GM12865 (cell line): ENCODE results near the gene AGXT.

ENCODE experiments used
- DNase-seq: peaks from one replicate; pipeline ENCODE4 v3.0.0; 2010; ENCODE audit warnings: low read depth
- H3K4me3 ChIP-seq: 2 replicates; pipeline ENCODE4 v1.5.1; 2011; ENCODE audit warnings: mild to moderate bottlenecking, low read depth, low read length, control low read depth
- TF ChIP-seq, protein P1 (sequence below): IDR thresholded peaks from 2 replicates; pipeline ENCODE4 v1.5.1; 2011; ENCODE audit warnings: low read length, control low read depth, low read depth, inconsistent platforms; ENCODE audit not compliant: insufficient read depth; ENCODE audit errors: missing control alignments

AGXT gene

DNA sequence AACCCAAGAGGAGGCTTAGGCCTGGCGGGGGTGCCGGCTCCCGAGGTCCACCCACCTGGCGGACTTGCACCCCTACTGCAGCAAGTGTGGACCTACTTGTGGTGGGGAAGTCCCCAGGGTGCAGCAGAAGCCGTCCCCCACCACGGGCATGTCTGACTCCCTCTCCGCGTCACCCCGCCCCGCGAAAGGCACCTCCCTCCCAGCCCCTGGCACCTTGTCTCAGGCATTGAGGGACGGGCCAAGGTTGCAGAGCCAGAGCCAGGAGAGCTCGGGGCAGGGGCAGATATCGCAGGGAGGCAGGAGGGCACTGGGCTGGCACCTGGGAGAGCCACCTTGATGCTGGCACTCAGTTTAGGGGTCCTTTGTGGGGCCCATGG, 56.6 kb downstream of the AGXT start:
- TF ChIP-seq, protein P1, sequence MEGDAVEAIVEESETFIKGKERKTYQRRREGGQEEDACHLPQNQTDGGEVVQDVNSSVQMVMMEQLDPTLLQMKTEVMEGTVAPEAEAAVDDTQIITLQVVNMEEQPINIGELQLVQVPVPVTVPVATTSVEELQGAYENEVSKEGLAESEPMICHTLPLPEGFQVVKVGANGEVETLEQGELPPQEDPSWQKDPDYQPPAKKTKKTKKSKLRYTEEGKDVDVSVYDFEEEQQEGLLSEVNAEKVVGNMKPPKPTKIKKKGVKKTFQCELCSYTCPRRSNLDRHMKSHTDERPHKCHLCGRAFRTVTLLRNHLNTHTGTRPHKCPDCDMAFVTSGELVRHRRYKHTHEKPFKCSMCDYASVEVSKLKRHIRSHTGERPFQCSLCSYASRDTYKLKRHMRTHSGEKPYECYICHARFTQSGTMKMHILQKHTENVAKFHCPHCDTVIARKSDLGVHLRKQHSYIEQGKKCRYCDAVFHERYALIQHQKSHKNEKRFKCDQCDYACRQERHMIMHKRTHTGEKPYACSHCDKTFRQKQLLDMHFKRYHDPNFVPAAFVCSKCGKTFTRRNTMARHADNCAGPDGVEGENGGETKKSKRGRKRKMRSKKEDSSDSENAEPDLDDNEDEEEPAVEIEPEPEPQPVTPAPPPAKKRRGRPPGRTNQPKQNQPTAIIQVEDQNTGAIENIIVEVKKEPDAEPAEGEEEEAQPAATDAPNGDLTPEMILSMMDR = no peak
- DNase-seq = peak; percentile 18
- no peak overlapping the region for H3K4me3 ChIP-seq

DNA sequence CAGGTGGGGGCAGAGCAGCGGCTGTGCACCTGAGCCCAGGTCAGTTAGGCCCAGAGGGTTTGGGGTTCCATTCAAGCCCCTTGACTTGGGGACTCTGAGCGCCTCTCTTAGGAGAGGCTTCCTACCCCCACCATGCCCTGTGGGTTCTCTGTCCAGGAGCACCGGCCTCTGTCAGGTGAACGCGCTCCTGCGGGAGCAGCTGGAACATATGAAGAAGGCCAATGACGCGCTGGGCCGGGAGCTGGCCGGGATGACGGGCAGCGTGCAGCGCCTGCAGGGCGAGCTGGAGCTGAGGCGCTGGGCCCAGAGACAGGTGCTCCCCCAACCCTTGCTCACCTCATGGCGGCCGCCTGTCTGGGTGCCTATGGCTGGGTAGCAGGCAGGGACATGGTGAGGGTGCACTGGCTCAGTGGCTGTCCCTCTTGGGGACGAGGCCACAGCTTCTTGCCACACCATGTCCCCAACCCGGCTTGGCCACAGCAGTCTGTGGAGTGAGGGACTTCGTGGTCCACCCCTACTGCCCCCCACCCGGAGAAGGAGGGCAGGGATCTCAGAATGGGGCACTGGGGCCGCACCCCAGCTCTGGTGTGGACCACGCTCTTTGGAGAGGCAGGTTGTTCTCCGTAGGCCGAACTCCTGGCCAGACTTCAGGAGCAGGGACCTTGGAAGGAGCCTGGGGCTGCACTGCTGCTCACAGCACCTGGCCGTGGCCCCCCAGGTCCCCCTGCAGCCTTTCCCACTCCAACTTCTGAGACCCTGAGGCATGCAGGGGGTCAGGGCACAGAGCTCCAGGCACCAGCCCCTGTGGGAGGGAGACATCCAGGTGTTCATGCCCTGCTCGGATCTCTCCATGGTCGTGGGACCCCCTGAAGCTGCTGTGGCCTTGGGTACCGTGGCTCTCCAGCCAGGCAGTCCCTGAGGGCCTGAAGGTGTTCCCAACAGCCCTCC, 57.2 kb downstream of the AGXT start:
- H3K4me3 ChIP-seq = no peak overlapping the region
- no peak for DNase-seq
- TF ChIP-seq, protein P1 = no peak

DNA sequence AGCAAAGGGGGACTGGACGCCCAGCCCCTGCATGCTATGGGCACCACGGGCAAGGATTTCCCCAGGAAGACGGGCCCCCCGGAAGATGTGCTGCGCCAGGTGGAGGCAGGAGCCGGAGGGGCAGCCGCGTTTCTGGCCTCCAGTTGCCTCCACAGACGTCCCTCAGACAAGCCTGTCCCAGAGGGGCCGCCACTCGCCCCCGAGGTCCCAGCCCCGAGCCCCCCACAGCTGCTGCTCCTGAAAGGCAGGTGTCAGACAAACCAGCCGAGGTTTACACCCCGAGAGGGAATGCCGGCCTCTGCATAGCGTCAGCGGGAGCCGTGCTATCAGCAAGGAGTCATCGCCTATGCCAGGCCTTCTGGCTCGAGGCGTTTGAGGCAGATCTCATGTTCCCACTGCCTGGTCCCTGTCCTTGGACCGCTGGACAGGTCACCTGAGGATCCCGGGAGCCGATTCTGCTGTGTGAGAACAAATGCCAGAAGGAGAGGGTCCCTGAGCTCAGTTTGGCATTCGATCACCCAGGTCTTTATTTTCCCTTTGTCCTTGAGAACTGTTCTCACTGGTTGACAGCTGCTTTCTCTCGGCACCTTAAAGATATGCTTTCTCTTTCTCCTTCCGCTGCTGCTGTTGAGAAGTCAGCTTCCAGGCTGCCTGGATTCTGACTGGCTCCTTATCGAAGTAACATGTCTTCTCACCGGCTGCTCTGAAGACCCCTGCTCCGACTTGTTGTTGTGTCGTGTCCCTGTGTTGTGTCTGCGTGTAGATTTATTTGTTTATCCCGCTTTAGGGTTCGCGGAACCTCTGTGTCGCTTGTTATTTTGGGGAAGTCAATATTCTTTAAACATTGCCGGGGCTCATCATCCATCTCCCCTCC, 58.1 kb downstream of the AGXT start:
- no peak overlapping the region for H3K4me3 ChIP-seq

DNA sequence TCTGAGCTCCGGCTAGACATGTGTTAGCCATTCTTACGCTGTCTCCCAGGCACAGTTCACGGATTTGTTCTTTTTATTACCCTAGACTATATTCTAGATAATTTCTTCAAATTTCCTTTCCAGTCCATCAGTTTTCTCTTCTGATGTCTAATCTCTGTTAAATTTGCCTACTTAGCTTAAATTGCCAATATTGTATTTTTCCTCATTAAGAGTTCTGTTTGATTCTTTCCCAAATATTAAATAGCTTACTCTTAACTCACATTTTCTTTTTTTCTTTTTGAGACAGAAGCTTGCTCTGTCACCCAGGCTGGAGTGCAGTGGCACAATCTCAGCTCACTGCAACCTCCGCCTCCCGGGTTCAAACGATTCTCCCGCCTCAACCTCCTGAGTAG, 58.8 kb downstream of the AGXT start:
- DNase-seq = no peak
- TF ChIP-seq, protein P1 = no peak

More for the DNA sequence above, 58.1 kb downstream of the AGXT start:
- TF ChIP-seq, protein P1 = no peak
- DNase-seq = no peak

DNA sequence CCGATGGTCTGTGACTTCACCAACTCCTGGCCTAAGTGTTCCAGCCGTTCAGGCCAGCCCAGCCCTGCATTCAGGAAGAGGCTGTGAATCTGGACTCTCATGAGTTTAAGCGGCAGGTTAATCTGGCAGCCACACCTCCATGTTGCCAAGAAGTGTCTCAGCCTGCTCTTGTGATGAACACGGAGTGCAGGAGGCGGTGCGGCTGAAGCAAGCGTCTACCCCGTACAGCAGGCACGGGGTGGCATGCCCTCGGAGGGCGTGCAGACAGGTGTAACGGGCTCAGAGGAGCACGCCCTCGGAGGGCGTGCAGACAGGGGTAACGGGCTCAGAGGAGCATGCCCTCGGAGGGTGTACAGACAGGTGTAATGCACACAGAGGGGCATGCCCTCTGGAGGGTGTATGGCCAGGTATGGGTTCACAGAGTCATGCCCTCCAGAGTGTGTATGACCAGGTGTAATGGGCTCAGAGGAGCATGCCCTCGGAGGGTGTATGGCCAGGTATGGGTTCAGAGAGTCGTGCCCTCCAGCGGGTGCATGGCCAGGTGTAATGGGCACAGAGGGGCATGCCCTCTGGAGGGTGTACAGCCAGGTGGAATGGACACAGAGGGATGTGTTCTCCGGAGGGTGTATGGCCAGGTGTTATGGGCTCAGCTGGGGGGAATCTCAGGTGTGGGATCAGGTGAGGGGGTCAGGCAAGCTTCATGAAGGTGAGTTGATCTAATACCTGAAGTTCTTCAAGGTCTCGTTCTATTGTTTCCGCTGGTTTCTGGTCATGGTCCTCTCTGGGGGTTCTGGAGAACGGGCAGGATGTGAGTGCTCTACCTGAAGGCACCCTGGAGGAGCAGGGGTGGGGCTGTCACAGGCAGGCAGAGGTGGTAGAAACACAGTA, 60.1 kb downstream of the AGXT start:
- no peak for DNase-seq
- TF ChIP-seq, protein P1 = no peak
- H3K4me3 ChIP-seq = no peak overlapping the region

More for the DNA sequence above, 58.8 kb downstream of the AGXT start:
- no peak overlapping the region for H3K4me3 ChIP-seq

DNA sequence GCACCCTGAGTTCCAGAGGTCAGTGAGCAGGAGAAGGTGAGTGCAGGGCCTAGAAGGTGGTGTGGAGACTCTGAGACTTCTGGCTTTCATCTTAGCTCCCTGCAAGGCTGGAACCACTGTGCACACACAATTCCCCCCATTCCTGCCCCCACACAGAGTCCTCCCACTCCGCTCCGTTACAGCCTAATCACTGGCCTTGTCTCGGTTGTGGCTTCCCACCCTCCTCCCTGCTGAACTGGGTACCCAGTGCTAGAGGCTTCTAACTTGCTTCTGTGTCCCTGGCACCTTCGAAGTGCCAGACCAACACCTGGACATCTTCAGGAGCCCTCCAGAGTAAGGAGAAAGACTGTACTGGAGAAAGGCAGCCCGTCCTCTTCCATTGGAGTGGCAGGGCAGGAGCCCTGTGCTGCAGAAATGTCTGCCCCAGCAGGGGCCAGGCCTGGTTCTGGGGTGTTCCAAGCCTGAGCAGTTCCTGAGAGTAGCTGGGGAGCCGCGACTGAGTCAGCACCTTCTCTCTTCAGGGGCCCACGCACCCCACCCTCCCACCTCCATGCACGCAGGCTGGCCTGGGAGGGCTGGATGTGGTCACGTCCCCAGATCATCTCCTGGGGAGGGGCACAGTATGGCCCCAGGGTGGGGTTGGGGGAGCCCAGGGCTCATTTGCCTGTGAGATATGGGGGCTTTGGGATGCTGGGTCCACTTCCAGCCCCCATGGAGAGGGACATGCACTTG, 60.9 kb downstream of the AGXT start:
- no peak for DNase-seq
- H3K4me3 ChIP-seq = no peak overlapping the region
- TF ChIP-seq, protein P1 = no peak
